SIG-M5 treated with dmso at 0.1 percent for 504 hours (cell line): ENCODE measurements around the gene LRRTM4.
A peak's percentile ranks its signal among the peaks of the same experiment; 100 is the strongest.

Source experiments
- DNase-seq: peaks from one replicate; lab custom pipeline; 2025; ENCODE audit not compliant: unreplicated experiment; lab: John Stamatoyannopoulos, UW

LRRTM4 gene

DNA sequence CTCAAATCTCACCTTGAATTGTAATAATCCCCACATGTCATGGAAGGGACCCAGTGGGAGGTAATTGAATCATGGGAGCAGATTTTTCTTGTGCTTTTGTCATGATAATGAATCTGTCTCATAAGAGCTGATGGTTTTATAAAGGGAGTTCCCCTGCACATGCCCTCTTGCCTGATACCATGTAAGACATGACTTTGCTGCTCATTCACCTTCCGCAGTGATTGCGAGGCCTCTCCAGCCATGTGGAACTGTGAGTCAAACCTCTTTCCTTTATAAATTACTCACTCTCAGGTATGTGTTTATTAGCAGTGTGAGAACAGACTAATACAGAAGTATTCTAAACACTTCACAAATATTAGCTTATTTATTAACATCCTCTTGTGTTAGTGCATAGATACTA is 516.7 kb downstream of the LRRTM4 start:
- no peak for DNase-seq

DNA sequence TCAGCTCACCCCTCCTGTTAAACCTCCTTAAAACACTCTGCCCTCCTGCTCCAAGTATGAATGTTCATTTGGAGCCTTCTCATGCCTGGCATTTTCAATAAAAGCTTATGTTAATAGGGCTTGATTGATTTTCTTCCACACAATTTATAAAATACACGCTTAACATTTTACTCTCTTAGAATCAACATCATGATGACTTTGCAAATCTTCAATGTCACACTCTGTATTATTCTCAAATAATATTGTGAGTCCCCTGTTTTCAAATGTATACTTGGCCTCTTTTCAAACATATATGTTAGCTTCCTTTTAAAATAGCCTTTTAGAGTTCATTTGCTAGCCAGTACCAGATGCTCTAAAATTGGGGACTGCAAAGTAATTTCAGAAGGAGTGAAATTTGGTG is 520.3 kb downstream of the LRRTM4 start:
- DNase-seq = no peak

DNA sequence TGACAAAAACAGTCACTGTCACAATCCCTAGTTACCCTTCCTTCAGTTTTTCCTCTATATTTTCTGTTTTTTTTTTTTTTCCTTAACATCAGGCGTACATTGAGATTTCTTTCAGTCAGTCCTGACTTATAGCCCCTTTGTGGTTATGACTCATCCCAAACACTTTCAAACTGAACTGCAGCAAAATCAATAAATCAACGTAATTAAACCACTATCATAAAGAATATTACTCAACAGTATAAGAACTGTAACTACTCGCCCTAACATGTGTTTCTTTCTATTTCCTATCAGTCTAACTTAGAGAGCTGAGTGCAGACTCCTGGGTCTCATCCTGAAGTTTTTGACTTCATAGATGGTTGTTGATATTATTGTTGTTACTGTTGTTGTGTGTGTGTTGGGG is 523.5 kb downstream of the LRRTM4 start:
- DNase-seq = no peak

DNA sequence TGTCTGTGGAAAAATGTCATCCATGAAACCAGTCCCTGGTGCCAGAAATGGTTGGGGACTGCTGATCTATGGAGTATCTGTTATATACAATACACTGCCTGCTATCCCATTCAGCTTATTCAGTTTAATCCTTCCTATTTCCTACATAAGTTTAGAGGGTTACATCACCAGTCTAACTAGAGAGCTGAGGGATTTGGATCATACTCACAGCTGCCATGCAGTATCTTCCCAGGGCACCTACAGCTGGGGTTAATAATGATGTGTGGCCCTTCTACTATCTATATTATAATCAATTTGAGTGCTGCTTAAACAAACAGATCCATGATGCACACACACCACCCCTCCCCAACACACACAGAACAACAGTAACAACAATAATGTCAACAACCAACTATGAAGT is 524.0 kb downstream of the LRRTM4 start:
- DNase-seq = no peak

DNA sequence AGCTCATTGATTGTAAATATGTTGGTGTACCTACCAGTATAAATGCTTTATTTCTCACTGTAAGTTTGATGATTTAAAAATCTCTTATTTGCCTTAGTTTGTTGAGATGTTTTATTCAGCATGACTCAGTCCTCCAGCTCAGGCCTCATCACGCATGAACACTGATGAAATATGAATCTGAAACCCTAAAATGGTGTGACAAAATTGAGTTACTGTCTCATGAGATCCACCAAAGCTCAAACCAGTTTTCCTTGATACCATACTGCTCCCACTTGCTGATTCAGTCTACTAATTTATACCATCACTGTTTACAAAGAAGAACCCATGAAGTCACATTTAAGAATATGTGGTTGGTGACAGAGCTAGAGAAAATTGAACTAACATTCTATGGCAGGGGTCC is 524.9 kb downstream of the LRRTM4 start:
- DNase-seq = no peak

DNA sequence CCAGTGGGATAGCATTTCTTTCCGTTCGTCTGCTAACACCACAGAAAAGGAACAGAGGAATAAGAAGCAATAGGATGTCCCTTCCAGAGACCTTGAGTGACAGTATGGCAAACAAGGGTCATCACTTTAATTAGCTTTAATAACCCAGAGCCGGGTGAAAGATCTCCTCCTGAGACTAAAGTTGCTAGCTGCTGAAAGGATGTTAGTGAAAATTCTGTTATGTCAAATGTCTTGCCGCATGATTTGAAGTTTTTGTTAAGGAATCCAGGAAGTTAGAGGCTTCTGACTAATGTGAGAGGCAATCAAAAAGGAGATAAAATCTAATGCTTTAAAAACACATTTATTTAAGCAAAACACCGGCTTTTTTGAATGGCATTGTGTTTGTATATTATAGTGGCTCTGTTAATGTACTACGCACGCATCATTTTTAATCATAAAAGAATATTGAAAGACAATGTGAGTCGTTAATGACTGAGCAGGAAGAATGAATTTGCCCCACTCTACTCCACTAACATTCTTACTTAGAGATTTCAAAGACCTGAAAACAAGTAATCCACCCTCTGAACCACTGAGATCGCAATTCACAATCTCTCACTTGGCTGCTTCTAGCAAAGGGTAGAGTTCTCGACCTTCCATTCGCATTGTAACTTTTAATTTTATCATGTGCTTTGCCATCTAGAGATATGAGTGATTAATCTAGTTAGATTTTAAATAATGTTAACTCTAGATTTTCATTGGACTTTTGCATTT is 536.6 kb downstream of the LRRTM4 start:
- no peak for DNase-seq

DNA sequence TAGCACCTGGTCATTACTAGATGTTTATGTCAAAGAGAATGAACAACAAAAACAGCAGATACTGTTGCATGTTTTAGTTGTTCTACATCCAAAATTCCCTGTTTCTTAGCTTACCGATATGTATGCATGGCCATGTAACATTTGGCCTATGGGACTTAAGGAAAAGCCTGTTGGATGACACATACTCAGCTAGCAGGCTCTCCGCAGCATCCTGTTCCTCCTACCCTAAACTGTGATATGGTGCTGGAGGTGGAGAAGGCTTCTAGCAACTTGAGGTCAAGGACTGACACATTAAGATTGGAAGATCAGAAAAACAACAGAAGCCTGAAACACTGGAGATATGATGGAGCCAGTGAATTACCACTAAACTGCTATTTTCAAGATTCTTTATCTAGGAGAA is 537.8 kb downstream of the LRRTM4 start:
- DNase-seq = no peak

DNA sequence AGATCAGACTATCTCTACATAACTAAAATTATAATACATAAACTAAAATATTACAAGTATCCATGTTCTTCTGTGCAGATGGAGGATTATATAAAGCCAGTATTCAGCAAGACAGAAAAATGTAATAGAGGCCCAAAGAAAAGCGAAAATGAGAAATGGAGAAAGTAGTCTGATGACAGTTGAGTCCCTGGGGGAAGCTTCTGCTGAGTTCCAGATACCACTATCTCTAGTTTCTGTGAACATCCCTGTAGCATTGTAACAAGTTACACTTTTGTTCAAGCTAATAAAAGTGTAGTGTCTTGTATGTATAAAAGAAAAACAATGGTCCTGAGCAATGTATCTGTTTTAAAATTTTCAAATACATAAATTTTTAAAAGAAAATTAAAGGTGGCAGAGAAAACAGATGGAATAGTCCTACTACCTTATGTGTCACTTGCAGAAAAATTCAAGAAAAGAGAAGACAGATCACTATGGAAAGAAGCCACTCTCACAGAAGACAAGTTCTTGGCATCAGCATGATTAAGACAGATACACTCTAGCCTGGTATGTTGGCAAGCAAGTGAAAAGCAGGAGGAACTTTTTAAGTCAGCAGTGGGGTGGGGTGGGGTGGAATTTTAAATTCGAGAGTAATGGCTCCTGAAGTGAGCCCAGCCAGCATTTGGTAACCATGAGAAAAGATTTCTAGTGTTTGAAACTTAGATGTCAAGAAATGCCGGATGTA is 541.9 kb downstream of the LRRTM4 start:
- DNase-seq = no peak

DNA sequence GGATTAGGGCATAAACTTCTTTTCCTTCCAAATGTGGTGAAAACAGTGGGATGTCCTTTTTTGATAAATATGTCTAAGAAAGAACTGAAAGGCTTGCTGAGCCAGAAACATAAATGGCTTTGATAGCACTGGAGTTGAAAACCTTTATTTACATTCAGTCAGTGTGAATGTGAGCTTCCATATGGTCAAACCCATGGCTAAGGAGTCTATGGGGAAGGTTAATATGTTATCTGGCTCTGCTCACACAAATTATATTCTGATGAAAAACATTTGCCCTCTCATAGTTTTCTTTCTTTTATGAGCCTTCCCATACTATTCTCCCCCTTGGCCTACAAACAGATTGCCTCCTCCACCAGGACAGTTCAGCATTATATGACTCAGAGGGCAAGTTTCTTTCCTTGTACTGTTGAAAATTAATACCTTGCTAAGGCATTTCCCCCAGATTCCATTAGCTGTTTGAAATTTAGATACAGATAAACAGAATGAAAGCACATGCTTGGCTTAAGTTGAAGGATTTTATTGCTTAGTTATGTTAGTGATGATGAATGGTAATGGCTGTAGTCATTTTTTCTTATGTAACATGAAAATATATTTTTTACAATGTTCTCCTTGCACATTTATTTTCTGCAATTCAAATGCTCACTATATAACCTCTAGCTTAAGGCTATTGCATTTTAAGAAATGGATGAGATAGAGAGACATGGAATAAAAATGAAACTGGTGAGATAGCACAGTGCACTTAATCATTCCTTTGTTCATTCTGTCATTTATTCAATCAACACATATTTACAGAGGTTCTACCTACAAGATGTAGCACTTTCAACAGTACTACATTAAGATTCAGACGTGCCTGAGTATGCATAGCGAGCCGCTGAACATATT is 544.1 kb downstream of the LRRTM4 start:
- no peak for DNase-seq

DNA sequence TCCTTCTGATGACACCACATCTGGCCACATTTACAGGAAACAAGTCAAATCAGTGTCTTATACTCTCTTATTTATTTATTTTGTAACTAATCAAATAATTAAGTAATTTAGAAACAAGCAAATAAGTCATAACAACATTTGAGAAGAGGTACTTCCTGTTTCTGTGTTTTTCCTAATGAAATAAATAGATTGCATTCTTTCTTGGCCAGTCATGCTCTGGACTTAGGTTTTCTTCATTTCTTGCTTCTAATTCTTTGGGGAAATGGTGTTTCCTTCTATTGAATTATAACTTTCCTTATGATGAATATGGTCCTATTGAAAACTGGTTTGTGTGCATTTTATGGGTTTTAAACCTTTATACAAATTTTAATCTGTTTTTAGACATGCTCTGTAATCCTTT is 546.4 kb downstream of the LRRTM4 start:
- DNase-seq = no peak

DNA sequence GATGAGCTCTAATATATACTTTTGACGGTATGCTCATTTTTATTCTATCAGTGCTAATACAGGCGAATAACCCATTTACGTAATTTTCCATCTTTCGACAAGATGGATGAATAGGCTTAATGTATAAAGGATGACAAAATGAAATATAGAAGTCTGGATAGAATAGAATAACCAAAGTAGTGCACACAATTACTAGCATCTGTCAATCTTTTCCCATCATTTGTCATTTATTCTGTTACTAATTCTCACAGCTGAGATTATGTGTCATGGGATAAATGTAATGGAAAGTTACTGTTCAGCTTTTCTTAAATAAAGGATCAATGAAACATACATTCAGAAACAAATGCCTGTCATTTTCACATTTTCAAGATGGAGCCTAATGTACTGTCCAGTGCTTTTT is 548.6 kb downstream of the LRRTM4 start:
- no peak for DNase-seq

DNA sequence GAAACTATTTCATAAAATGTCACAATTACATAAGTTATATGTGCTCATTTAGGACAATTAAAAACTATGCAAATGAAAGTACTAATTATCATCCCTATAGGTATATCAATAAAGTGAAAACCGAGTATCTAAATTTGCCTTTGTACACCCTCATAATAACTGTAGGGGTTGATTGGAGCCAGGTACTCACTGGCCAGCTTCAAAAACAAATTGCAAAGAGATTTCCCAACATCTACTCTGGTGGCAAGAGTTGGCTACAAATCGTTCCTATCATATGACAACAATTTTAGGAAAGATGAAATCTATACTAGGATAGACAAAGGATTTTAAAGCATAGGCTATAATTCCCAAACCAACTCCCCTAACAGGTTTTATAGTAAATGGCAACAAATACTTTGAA is 556.4 kb downstream of the LRRTM4 start:
- no peak for DNase-seq

DNA sequence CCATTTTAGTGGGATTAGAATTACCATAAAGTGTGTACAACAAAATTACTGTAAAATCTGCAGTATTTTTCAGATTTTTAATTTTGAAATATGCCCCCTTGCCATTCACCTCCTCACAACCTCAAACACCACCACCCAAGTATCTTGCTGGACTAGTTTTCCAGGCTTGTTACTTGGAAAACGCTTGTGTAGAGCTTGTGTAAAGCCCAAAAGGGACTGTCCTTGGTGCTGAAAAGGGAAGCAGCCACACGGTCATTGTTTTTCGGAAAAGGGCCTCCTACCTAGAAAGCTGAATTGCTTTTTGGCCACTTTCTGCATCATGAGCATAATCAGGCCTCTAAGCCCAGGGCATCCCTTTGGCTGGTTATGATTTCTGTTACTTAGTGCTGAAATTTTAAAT is 563.4 kb downstream of the LRRTM4 start:
- DNase-seq = peak; percentile 1

DNA sequence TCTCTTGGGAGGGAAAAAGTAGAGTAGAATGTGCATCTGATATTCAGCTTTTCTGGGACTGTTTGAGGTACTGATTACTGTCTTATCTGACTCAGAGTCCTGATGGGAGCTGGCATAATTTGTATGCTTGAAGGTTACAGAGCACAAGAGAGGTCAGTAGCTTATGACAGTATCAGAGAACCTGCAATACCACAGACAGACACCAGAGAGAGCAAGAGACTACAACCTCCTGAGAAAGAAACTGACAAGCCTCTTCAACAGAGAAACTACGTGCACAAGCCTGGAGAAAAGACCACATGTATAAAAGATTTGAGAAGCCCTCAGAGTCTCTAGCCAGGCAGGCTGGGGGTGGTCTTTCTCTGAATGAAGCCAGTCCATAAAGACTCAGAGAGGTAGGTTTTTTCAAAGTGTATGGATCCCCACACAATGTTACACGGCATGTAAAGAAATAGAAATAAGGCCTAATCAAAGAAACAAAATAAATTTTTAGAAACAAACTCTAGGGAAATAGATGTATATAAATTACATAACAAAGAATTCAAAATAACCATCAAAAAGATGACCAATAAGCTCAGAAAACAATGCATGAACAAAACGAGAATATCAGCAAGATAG is 568.3 kb downstream of the LRRTM4 start:
- peak; percentile 51 for DNase-seq

DNA sequence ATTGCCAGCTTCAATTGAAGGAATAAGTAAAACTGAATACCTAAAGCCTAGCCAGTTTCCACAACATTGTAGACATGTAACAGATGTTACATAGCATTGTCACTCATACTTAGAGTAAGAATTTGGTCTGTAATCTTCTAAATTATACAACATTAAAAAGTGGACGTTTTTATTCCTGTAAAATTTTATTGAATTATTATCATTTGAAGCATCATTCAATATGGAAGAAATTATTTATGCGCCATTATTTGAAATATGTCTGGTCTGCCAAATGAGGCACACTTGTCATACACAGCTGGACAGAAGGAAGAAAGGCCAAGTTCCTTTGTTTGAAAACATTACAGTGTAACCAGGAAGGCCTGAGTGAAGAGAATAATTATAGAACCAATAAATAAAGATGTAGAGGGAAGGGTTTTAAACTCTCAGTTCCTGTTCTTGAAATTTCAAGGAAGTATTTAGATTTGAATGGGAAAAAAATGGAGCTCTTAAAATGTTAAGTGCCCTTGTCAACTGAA is 575.5 kb downstream of the LRRTM4 start:
- DNase-seq = no peak

DNA sequence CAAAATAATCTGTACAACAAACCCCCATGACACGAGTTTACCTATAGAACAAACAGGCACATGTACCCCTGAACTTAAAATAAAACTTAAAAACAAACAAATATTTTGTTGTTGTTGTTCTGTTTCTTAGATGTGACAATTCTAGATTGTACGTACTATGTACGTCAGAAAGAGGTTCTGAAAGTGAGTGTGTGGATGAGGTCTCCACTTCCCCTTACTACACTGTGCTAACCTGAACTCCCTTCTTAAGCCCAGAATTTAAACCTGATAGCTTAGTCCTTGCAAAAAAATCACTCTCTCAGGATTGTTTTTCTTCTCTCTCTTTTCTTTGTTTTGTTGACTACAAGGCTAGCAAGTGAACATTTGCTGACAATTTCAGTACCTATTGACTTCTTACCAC is 581.6 kb downstream of the LRRTM4 start:
- DNase-seq = no peak

DNA sequence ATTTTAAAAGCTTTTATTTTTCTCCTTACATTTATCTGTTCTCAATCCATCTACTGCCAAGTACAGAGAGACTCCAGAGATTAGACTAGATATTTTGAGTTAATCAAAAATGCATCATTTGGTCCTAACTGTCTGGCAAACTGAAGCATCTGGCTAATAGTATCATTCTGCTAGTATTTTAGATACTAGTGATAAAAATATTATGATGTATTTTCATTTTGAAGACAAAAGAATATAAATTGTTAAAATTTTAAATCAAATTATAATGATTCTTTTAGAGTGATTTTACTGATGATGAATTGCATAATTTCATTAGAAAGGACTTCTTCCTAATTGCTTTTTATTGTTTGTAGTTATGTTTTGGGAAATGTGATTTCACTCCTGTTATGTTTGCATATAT is 584.0 kb downstream of the LRRTM4 start:
- no peak for DNase-seq

DNA sequence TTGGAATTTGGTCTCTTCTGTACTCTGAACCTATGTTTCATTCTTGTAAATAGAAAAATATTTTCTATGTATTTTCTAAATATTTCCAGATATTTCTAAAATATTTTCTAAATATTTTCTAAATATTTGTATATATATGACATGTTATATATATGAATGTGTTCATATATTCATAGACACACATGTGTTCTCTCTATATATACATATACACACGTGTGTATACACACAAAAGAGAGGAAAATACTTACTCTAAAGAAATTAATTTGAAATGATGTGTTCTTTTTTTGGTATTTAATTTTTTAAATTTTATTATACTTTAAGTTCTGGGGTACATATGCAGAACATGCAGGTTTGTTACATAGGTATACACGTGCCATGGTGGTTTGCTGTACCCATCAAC is 589.6 kb downstream of the LRRTM4 start:
- no peak for DNase-seq

DNA sequence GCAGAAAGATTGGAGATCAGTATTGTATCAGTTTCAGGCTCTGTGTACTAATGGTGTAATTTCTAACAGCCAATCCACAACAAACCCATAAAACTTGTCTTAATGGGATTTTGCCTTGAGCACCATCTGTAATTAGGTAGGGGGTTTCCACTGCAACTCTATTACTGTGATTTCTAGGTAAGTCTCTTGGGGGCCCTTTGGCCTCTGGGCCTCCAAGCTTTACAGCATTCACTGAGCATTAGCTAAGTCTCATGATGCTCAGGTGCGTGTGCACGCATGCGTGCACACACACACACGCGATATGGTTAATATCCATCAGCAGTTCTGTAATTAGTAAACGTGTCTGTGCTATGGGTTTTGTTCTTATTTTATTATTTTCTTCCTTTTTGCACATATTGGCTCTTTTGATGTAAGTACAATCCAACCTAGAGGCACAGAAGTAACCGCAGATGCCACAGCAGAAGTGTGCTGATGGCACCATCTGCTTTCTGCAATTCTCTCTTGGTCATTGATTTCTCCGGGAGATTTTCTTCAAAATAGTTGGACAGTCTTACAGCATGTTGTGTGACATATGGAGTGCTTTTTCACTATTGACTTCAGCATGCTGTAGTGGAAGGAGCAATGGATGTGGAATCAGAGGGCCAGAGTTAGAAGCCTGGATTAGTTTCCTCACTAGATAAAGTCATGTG is 592.0 kb downstream of the LRRTM4 start:
- DNase-seq = no peak

DNA sequence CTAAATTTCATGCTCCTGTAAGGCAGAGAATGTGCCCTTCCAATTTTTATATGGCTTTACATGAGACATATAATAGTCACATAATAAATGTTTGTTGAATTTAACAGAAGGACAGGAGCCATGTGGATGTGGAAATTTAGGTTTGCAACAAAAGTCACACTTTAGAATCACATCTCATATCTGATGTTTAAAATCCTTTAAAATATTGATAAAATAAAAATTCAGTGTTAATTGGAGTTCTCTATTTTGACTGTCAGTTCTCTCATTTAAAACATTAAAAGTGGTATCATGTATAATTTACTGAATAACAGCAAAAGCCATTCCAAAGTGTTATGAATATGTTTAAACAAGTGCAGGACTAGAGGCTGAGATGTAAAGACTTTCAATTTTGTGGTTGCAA is 594.1 kb downstream of the LRRTM4 start:
- DNase-seq = no peak

DNA sequence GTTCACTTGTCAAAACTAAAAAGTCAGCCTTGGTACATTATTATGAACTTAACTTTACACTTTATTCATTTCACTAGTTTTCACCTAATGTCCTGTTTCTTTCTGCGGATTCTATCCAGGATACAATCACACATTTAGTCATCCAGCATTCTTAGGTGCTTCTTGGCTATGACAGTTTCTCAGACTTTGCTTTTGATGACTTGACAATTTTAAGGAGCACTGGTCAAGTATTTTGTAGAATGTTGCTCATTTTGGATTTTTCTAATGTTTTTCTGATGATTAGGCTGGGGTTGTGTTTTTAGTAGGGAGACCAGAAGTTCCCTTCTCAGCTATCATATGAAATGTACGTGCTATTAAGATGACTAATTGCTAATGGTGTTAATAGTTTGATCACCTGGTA is 601.2 kb downstream of the LRRTM4 start:
- DNase-seq = no peak
